Astrocyte of the cerebellum (primary cell): ENCODE measurements around the gene PXDN.

Experiments
- DNase-seq: peaks from one replicate; pipeline ENCODE4 v3.0.0-alpha.2; 2011; ENCODE audit warnings: low read depth
- H3K4me3 ChIP-seq: 2 replicates; pipeline ENCODE4 v1.5.1; 2011; ENCODE audit warnings: mild to moderate bottlenecking, low read depth, low read length, moderate library complexity
- in situ Hi-C: cut with HindIII; loops from 2 replicates; pipeline ENCODE4 v1.10.0; 2017; ENCODE audit warnings: low sequenced_read_pairs
- TF ChIP-seq, protein P1 (sequence below): IDR thresholded peaks from 2 replicates; pipeline ENCODE4 v1.5.1; 2012; ENCODE audit warnings: low read length, low read depth, moderate library complexity, mild to moderate bottlenecking; ENCODE audit errors: missing control alignments

Gene PXDN

DNA sequence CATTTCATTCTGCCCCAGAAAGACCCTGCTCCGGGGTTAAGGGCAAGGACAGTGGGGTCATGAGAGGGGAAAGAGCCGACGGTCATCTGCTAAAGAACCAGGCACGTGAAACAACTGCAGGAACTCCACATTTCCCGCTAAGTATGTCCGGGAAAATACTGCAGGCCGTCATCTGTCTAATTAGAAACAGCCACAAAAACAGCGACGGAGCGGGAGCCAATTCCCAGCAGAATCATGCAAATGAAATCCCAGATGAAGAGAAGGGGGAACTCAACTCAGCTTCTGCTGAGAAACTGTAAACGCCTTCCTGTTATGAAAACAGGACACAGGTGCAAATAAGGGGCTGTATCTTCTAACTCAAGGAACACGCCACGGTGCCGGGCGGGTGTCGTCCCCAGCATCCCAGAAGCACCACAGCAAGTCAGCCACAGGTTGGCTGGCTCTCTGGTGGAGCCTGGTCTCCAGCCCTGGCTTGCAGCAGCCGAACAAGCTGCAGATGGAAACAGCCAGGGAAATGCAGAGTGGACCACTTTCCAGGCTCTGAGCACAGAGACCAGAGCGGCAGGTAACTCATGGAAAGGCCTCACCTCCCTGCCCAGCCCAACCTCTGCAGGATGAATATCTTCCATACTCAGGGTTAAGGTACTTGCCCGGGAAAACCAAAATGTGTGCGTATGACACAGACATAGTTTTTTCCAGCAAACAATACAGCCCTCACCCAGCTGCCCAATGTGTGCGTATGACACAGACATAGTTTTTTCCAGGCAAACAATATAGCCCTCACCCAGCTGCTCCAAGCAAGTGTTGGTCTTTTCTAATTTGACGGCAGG, 28.9 kb downstream of the PXDN start:
- DNase-seq: no peak
- TF ChIP-seq, protein P1, sequence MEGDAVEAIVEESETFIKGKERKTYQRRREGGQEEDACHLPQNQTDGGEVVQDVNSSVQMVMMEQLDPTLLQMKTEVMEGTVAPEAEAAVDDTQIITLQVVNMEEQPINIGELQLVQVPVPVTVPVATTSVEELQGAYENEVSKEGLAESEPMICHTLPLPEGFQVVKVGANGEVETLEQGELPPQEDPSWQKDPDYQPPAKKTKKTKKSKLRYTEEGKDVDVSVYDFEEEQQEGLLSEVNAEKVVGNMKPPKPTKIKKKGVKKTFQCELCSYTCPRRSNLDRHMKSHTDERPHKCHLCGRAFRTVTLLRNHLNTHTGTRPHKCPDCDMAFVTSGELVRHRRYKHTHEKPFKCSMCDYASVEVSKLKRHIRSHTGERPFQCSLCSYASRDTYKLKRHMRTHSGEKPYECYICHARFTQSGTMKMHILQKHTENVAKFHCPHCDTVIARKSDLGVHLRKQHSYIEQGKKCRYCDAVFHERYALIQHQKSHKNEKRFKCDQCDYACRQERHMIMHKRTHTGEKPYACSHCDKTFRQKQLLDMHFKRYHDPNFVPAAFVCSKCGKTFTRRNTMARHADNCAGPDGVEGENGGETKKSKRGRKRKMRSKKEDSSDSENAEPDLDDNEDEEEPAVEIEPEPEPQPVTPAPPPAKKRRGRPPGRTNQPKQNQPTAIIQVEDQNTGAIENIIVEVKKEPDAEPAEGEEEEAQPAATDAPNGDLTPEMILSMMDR: no peak
- in situ Hi-C loops: no loop called here
- no peak overlapping the region for H3K4me3 ChIP-seq

DNA sequence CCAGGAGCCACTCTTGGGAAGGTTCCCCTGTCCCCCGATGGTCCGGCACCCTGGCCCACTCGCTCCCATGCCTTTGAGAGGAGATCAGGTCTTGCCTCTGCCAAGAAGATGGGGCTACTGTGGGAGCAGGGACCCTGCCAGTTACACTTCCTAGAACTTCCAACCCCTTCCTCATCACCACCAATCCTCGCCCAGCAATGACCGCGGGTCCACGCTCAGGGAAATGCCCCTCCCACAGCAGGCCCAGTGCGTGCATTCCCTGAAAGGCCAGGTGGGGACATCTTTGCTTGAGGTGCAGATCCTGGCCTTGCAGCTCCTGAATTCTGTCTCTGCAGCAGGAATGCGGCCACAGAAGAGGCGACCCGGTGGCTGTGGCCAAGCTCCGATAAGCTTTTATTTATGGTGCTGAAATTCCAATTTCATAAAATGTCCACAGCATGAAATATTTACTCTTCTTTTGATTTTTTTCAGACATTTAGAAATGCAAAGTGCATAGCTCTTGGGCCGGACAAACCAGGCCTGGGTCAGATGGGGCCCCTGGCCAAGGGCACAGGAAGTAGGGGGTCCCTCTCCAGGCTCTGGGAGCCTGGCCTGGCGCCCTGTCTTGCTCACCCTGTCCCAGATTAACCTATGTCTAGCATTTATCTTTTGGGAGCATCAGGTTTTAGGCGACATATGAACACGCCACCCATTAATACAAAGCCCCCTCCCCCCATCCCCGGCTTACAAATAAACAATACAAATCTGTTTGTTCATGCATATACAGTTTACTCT, 29.8 kb downstream of the PXDN start:
- in situ Hi-C loops: no loop called here
- no peak for DNase-seq

DNA sequence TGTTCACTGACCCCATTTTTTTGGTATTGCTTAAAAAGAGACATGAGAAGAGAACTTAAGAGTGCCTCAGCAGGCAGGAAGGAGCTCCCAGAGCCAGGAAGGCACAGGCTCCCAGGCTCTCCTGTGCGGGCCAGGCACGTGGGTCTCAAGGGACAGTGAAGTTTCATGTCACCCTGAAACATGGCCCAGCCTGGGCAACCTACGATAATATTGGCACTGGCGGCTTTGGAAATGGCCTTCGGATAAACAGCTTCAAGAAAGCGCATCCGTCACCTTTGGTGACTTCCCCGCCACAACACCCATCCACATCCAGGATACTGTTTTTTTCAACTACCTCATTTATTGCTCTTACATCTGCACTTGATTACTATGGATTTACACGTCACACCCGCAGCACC, 30.5 kb downstream of the PXDN start:
- in situ Hi-C loops: no loop called here
- TF ChIP-seq, protein P1: no peak
- no peak for DNase-seq
- no peak overlapping the region for H3K4me3 ChIP-seq

More for the DNA sequence above, 29.8 kb downstream of the PXDN start:
- TF ChIP-seq, protein P1: no peak
- no peak overlapping the region for H3K4me3 ChIP-seq

DNA sequence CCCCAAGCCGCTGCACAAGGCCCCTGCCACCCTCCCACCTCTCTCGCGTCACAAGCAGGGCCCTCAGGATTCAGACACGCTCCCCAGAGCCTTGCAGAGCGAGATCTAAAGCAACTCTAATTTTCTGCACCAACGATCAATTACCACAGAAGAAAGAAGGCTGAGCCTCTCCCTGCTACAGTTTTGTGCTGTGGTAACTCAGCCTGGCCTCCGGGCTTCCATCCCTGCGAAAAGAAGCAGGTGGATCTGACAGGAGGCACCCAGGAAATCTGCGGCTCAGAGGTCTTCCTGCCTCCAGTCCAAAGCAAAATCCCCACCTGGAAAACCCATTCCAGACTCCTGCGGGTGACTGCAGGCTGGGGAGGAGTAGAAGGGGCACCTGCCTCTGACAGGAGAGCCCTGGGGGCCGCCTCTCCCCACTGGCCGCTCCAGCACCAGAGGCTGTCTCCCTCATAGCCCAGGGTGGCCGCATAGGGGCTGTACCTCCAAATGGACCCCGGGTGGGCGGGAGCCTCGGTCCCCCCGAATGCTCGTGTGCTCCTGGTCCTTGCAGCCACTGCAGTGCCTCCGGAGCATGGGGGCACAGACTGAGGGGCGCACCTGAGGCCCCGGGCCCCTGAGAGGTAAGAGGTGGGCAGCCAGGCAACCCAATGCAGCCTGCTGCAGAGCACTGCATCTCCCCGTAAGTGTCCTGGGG, 31.0 kb downstream of the PXDN start:
- TF ChIP-seq, protein P1: no peak
- no peak overlapping the region for H3K4me3 ChIP-seq
- no peak for DNase-seq
- in situ Hi-C loops: no loop called here

DNA sequence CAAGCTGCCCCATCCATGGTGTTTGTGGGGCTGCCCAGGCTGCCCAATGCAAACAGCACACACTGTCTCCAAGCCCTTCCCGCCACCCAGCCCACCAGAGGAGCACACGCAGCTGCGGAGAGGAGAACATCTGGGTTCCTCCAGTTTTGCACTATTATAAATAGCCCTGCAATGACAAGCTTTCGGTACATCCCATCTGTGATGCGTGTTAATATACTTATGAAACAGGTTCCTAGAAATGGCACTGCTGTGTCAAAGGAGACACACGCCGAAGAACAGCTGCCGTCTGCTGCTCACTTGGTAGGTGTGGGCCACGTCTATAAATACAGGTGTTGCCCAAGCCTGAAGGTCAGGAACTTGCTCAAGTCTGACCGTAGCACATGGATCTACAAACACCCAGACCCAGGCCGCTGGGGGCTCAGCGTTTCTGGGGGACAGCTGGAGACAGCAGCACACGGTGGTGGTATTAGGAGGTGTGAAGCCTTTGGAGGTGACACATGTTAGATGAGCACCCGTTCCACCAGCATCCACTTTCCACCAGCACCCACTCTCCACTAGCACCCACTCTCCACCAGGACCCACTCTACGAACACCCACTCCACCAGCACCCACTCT, 34.3 kb downstream of the PXDN start:
- H3K4me3 ChIP-seq: no peak overlapping the region
- TF ChIP-seq, protein P1: no peak
- in situ Hi-C loops: no loop called here
- DNase-seq: no peak

DNA sequence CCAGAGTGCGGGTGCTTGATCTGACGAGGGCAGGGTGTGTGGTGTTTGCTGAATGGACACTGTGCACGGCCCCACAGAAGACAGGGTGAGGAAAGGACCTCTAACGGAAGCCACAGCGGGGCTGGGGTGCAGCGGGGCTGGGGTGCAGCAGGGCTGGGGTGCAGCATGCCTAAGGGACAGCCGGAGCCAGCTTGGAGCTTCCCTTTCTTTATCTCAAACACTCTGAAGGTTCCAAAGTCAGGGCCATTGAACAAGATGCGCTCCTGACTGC, 35.0 kb downstream of the PXDN start:
- in situ Hi-C loops: no loop called here
- TF ChIP-seq, protein P1: no peak
- no peak for DNase-seq
- no peak overlapping the region for H3K4me3 ChIP-seq
